GM19455 (cell line): Measurements from ENCODE around the gene TESMIN.

ENCODE experiments used
- ATAC-seq: cut with Tn5 transposase; IDR thresholded peaks from one replicate; pipeline ENCODE4 v1.9.1; 2021; ENCODE audit not compliant: unreplicated experiment

Gene TESMIN

DNA sequence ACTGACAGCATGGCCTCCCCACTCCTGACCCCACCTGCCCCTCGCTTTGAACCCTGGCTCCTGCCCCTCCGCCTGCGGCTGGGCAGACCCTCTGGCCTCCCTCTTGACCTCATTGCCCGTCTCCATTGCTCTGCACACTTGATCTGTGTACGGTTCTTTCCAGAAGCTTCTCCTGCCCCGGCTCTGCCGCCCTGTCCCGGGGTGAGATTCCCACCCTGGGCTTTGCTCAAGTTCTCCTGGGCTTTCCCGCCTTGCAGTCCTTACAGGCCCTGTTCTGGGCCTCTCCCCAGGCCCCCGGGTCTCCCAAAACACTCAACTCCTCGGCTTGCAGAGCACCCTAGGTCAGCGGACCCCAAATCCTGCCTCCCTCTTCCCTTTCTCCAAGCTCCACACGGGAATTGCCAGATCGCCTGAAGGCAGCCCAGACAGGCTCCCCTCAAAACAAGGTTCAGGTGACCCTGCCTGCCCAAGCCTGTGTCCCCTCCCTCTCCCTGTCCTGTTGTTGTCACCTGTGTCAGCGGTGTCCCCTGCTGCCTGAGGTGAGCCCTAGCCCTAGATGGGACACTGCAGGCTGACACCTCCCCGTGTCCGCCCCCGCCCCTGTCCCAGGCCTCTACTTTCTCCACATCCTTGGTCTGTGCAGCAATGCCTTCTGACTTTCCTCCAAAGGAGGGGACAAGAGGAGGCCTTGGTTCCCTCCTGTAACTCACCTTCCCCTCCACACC lies 65.5 kb downstream of the TESMIN start:
- ATAC-seq: no peak

DNA sequence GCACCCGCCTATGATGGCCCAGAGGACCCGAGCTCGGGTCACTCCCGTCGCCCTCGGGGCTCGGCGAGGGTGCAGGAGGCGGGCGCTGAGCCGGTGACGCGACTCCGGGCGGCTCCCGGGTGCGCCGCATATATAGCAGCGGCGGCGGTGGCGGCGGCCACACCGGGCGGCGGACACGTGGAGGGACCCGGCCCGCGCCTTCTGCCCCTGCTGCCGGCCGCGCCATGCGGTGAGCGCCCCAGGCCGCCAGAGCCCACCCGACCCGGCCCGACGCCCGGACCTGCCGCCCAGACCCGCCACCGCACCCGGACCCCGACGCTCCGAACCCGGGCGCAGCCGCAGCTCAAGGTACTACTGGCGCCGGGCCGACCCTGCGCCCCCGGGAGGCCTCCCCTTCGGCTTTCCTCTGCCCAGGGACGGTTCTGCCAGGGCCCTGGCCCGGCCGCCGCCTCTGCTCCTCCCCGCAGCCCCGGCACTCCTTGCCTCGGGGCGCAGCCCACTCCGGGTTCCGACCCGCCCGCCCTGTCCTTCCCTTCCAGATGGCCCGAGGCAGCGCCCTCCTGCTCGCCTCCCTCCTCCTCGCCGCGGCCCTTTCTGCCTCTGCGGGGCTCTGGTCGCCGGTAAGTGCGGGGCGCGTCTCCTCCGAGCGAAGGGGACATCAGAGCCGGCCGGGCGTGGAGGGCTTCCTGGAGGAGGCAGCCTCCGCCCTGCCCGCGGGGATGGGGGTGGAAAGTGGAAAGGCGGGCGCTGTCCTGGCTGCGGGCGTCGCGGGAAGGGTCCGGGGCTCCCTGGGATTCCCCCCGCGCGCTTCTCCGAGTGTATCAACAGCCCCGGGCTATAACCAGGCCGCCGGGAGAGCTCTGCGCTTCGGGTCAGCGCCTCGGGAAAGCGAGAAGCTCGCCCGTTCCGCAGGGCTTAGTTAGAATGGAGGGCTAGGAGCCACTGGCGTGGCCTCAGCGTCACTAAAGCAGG lies 66.6 kb downstream of the TESMIN start, which contains the start of gene GAL:
GAL (plus strand) TSS at position 160 of the 972 bp plus-strand sequence; CDS start at position 540, 380 bp downstream.
- ATAC-seq: no peak

DNA sequence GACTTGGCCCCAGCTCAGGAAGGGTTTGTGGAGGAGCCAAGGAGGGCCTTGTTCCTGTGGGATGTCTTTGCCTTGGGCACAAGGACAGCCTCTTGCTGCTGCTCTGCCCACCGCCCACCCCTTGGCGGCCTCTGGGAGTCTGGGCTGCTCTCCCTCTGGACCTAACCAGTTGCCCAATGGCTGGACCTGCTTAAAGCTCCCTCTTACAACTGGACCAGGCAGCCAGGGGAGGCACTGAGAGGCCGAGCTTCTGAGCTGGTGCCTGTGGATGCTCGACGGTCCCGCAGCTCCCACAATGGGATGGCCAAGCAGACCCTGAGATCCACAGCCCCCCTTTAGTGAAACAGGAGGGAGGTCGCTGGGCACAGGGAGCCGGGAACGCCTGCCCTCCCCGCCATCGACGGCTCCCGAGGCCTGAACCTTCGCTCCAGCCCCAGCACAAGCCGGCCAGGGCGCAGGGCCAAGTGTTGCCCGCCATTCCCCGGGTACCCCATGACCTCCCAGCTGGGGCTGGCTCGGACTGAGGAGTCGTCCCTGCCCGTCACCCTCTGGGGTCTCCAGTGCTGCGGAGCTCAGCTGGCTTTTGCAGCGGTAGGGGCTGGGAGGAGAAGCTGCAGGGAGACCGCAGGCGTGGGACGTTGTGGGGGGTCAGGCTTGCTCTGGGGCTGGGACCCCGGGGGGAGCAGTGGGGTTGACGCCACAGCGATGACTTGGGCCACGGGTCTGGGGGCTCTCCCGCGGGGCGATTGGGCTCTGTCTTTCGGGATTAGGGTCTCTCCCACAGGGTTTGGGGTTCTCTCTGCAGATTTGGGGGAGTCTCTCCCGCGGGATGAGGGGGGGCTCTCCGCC lies 67.6 kb downstream of the TESMIN start:
- ATAC-seq: no peak

DNA sequence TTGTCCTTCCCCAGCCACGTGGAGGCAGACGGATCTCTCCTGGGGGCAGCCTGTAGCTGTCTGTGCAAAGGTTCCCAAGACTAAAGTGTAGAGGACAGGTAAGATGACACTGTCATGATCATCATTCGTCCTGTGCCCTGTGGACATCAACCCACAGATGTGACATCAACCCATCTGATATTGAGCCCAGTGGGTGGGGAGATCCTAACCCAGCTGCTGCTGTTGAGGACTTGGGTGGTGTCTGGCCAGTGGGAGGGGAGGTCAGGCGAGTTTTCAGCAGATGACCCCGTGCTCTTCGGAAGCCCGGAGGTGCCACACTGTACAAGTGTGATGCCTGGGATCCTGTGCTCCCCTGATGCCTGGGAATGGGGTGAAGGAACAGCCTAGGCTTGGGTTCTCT lies 68.2 kb downstream of the TESMIN start:
- ATAC-seq: no peak

DNA sequence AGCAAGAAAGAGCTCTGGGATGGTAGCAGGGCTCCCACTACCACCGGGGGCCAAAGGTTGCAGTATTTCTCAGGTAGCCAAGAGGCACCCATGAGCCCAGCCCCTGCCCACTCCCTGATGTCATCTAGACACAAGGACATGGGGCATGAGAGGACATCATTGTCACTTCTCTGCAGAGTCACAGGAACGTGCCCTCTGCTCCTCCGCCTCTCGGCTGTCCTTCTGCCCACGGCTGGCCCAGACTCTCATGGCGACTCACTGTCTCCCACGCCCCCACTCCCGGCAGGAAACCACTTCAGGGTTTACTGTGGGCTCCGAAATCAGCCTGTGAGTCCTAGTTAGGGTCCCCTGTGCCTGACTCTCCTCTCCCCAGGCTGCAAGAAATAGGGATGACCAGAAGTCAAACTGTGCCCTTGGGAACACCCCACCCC lies 68.8 kb downstream of the TESMIN start:
- ATAC-seq: no peak

DNA sequence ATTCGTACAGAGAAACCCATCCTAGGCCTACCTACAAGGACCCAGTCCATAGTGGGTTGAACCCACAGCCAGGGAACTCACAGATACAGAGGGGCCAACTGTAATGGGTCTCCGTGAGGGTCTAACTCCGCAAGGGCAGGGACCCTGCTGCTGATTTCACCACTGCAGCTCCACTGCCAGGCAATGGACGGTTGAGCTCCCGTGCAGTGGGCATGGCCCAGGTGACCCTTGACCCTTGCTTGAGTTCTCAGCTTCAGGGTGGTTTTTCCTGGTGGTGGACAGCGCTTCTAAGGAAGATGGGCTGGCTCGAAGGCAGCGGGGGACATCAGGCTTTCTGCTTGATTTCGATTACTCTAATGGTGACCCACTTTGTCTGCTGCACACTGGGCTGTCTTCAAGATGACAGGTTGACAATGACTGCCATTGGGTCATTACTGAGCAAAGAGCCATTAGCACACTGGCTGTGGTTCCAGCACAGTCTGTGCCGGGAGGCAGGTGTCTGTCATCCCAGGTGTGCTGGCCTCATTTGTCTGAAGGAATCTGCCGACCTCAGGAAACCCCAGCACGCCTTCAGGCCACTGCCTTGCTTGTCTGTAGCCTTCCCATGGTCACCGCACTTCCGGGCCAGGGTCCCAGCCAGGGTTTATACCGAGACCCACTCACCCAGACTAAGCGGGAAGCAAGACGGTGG lies 70.6 kb downstream of the TESMIN start:
- ATAC-seq: no peak

DNA sequence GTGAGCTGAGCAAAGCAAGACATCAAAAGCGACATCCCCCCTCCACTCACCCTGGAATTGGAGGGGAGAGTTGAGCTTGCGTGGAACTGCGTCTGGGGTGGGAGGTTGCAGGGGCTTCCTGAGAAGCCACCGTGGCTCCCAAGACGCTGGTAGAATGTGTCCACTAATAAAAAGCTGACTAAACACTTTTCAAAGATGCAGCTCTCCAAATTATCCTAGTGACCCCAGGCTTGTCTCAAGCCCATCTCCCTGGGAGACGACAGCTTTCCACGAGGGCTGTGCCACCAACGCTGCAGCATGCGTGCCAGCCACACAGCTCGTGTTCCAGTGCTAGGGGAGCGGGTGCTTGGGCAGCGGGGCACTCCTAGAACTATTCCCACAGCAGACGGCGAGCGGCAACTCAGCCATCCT lies 73.3 kb downstream of the TESMIN start:
- no peak for ATAC-seq

DNA sequence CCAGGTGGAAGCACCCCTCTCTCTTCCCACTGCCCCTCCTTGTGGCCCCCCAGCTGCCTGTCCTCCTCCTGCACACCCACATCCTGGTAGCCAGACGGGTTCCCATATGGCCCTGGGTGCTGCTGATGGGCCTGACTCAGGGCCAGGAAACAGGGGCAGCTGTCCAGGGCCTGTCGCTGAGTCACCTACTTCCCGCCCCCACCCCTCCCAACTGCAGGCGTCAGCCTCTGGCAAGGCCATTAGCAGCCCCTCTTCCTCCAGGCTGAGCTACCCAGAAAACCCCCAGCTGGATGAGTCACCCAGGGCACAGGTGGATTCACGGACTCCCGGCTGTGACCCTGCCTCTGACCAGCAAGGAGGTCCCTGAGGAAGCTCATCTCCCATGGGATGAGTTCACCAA lies 73.9 kb downstream of the TESMIN start:
- ATAC-seq: no peak

DNA sequence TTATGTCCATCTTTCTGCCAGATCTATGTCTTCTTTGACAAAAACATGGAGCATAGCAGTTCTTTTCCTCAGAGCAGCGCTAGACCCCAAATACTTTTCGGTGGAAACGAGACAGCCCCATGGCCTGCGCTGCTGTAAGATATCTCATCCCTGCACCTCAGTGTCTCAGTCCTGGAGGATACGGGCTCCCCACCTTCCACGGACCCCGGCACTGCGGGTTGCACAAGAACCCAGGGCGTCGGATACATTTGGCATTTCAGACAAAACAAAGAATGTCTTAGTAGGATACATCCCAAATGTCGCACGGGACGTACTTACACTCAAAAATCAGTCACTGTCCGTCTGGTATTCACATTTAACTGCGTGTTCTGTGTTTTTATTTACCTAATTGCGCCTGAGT lies 76.9 kb downstream of the TESMIN start:
- ATAC-seq: no peak

DNA sequence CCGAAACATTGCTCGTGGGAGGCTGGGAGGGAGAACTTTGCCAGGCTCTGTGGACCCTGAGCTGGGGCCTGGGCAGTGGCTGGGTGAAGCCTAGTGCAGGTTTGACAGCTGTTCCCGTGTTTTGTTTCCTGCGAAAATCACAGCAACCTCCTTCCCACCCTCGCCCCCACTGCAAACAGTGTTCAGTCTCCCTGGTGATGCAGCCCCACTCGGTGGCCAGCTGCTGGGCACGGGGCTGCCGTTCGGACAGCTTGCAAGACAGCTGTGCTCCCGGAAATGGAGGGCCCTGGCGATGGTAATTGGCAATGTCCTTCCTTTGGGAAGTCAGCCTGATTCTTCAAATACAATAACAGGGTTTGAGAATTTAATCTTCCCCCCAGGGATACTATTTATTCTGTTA lies 77.3 kb downstream of the TESMIN start:
- ATAC-seq: no peak

DNA sequence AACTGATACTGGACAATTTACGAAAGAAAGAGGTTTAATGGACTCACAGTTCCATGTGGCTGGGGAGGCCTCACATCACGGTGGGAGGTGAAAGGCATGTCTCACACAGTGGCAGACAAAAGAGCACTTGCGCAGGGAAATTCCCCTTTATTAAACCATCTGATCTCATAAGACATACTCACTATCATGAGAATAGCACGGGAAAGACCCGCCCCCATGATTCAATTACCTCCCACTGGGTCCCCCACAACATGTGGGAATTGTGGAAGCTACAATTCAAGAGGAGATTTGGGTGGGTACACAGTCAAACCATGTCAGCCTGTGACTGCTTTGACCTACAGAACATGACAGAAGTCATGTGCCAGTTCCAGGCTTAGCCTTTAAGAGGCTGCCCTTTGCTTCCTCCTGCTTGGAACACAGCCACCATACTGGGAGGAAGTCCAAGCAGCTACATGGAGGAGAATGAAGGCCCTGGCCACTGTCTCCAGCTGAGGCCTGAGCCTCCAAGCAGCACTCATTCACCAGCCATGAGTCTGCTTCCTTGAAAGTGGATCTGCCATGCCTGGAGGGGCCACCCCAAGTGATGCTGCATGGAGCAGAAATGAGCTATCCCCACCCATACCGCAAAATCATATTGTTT lies 77.9 kb downstream of the TESMIN start:
- no peak for ATAC-seq

DNA sequence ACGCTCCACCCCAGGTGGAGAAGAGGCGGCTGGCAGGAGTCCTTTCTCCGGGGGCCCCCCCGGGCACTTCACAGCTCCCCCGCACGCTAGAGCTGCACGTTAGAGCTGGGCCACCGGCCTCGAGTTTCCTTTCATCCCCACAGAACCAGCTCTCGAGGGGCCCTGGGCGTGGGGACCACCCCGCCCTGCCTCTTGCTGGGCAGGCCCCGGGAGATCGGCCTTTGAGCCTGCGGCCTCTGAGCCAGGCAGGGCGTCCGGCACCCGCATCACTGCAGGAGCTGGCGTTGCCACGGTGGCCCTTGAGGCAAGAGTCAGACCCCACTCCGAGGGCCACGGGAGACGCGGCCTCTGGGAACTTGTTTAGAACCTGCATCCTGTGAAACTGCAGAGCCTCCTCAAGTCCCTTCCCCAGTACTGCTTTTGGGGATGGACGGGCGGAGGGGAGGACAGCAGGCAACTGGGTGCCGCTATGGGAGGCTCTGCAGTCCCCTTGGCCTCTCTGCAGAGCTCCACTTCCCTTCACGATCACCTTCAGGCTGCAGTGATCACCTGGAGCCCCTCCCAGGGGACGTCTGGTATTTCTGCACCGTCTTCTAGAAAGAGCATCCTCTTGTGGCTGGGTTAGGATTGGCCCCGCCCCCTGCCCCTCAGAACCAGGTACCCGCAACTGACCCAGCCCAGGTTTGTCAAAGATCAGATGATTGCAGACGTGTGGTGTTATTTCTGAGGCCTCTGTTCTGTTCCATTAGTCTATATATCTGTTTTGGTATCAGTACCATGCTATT lies 80.9 kb downstream of the TESMIN start:
- no peak for ATAC-seq

DNA sequence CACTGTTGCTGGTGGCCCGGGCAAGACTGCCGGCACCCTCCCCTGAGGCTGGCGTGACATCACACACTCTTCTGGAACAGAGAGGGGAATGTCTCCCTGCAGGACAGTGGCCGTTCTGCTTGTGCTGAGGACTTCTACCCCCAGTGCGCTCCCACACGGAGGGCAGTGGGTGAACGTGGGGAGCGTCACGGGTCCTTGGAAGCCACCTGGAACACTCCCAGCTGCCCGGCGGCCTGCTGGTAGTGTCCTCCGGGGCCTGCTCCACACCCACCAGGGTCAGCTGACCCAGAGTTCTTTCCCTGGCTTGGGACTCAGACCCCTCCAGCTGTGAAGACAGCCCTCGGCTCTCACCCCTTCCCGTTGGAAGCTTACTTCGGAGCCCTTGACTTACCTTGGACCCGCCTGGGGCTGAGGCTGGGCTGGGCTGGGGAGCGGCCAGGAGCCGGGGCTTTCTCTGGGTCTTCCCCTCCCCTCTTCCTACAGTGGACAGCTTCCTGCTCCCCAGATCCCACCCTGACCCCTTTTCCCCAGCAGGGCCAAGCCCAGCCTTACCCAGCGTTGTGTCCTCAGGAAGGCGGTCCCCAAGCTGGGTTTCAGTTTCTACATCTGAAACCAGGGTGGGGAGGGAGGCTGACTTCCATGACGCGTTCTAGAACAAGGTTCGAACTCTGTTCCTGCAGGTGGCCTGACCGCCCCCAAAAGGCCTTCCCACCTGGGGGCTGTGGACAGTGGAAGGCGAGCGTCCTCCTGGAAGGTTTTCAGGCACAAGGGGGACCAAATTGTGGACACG lies 81.8 kb downstream of the TESMIN start:
- no peak for ATAC-seq

DNA sequence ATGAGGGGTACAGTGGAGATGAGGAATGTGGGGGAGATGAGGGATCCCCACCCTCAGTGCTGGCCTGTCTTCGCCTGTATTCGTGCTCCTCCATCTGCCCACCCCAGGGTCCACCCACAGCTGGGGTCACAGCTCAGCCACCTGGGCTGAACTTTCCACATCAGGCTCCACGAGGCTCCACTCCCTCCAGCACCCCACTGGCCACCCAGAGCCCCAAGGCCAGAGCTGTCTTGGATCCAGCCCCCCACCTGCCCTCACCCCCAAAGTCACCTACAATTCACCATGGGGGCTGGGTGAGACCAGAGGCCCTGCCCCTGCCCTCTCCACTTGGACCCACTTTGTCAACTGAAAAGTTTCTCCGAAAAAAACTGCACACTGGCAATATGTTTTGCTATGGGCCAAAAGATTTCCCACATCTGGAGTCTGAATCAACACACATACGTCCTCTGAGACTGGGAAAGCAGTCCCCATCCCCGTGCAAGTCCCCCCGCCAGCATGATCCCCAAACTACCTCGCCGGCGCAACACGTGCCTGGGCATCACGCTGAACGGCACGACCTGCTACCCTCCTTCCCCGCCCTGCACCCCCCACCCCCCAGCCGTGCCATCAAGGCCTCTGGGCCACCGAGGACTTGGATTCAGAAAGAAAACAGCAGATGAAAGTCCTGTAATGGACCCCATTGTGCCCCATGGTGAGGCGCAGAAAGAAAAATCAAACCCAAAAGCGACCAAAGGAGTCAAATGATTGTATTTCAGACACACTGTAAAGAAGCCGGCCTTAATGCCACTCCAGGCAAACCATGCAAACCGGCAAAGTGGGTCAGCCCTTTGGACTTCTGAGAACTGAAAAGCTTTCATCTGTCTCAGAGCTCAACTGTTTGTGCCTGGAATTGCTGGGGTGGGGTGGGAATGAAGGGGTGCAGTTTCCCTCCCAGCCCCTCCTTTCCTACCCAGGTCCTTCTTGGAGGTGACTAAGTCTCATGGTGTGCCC lies 83.5 kb downstream of the TESMIN start:
- no peak for ATAC-seq

DNA sequence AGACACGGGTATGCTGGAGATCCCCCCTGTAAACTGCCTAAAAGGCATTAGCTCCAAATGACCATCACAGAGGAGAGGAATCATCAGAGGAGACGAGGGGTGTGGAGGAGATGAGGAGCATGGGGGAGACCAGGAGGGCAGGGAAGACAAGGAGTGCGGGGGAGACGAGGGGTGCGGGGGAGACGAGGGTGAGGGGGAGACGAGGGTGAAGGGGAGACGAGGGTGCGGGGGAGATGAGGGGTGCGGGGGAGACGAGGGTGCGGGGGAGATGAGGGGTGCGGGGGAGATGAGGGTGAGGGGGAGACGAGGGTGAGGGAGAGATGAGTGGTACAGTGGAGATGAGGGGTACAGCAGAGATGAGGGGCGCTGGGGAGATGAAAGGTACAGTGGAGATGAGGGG lies 84.5 kb downstream of the TESMIN start:
- no peak for ATAC-seq

DNA sequence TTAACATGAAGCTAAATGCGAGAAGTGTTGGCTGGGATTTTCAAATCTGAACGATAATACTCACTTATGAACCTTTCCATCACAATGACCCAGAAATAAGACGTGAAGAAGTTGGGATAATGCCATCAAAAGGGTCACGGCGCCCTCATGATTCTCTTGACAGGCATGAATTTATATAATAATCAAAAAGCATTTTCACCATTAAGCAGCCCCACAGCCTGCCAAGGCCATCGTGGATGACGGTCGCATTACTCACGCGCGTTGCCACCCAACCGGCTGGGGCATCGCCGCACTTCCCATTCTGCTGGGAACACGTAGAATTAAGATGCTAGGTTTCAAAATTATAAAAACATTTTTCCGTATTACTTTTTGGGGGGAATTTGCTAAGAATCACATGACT lies 85.9 kb downstream of the TESMIN start:
- no peak for ATAC-seq

DNA sequence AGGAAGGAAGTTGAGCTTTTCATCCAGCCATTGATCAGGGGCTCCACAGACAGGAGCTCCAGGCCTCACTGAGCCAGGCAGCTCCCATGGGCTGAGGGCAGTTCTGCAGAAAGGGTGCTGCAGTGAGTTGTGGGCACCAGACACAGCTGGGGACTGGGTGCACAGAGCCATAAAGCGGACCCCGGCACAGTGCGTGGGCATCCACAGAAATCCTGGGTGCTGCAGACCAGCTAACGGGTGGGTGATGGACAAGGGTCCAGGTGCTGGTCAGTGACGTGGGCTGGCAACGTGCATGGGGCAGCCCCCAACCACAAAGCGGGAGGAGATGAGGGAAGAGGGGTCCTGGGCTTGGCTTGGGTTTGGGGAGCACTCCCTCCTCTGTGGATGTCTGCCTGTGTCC lies 86.4 kb downstream of the TESMIN start:
- ATAC-seq: no peak
